Measurements from ENCODE around the gene C4orf50.
A peak's percentile ranks its signal among the peaks of the same experiment; 100 is the strongest.
"Not testable (repeated sequence)": the region's sequence is repeated elsewhere in the genome, so short reads cannot be mapped to it uniquely, and the experiment has no call there.

The C4orf50 gene

GRCh38 chr4:5887011-5887360 is 131.2 kb downstream of the C4orf50 start:
- no peak for DNase-seq

GRCh38 chr4:5885733-5886132 is 132.5 kb downstream of the C4orf50 start:
- peak; percentile 36 for DNase-seq

- DNase-seq: no peak
These were observed 133.4 kb downstream of the C4orf50 start for GRCh38 chr4:5884796-5885195.

- DNase-seq: no peak
These were observed 134.3 kb downstream of the C4orf50 start for GRCh38 chr4:5883916-5884315.

GRCh38 chr4:5882947-5883346 is 135.3 kb downstream of the C4orf50 start:
- DNase-seq: no peak

- DNase-seq: no peak
These were observed 136.9 kb downstream of the C4orf50 start for GRCh38 chr4:5881340-5881739.

GRCh38 chr4:5878359-5878758 is 139.9 kb downstream of the C4orf50 start:
- DNase-seq: no peak

- DNase-seq: no peak
These were observed 140.8 kb downstream of the C4orf50 start for GRCh38 chr4:5877392-5877791.

GRCh38 chr4:5874811-5875449 is 143.3 kb downstream of the C4orf50 start:
- DNase-seq: no peak

- DNase-seq: no peak
These were observed 147.5 kb downstream of the C4orf50 start for GRCh38 chr4:5870701-5871100.

- no peak for DNase-seq
These were observed 148.1 kb downstream of the C4orf50 start for GRCh38 chr4:5869966-5870619.

- DNase-seq: no peak
These were observed 150.4 kb downstream of the C4orf50 start for GRCh38 chr4:5867866-5868265.

GRCh38 chr4:5866841-5867813 is 151.1 kb downstream of the C4orf50 start:
- no peak for DNase-seq

- no peak for DNase-seq
These were observed 152.2 kb downstream of the C4orf50 start for GRCh38 chr4:5865896-5866599.

GRCh38 chr4:5863461-5864113 is 154.6 kb downstream of the C4orf50 start:
- peak; percentile 72 for DNase-seq

GRCh38 chr4:5858020-5858769 is 160.0 kb downstream of the C4orf50 start:
- no peak for DNase-seq

GRCh38 chr4:5857199-5857598 is 161.0 kb downstream of the C4orf50 start:
- DNase-seq: no peak

- DNase-seq: not testable (repeated sequence)
These were observed 161.9 kb downstream of the C4orf50 start for GRCh38 chr4:5856362-5856761.

- DNase-seq: no peak
These were observed 163.3 kb downstream of the C4orf50 start for GRCh38 chr4:5854929-5855328.

- no peak for DNase-seq
These were observed 165.6 kb downstream of the C4orf50 start for GRCh38 chr4:5852523-5853202.

- DNase-seq: no peak
These were observed 166.5 kb downstream of the C4orf50 start for GRCh38 chr4:5851637-5852301.
